Large intestine (tissue), 3 donors: ENCODE results near the gene DYNC1I1. TPM values are rescaled to one million over a fixed set of nuclear protein-coding genes. Genes with fewer than 3 reads are reported as not detected.

Experiments used
- DNase-seq, 2 donors: peaks; one replicate each; pipeline versions ENCODE4 v3.0.0 to v3.0.0-alpha.2; 2013
- H3K27ac ChIP-seq: one replicate; pipeline ENCODE4 v1.5.1; 2013; ENCODE audit warnings: low read length
- H3K27me3 ChIP-seq: 2 replicates; pipeline ENCODE4 v1.6.1; 2013; ENCODE audit warnings: low read length; ENCODE audit not compliant: control insufficient read depth, insufficient read depth
- H3K36me3 ChIP-seq: 2 replicates; pipeline ENCODE4 v1.6.1; 2013; ENCODE audit warnings: low read length; ENCODE audit not compliant: control insufficient read depth, insufficient read depth
- H3K4me1 ChIP-seq: one replicate; pipeline ENCODE4 v1.6.1; 2013; ENCODE audit warnings: low read length; ENCODE audit not compliant: control insufficient read depth, insufficient read depth
- H3K4me3 ChIP-seq: one replicate; pipeline ENCODE4 v1.5.1; 2013; ENCODE audit warnings: low read length
- H3K9me3 ChIP-seq: one replicate; pipeline ENCODE4 v1.6.1; 2013; ENCODE audit warnings: mild to moderate bottlenecking, low read depth, low read length, moderate library complexity; ENCODE audit not compliant: control insufficient read depth
- WGBS: methylation state at CpG from one replicate; pipeline ENCODE4 v1.1.5; 2013; ENCODE audit warnings: low lambda C conversion rate; ENCODE audit not compliant: insufficient coverage; 5-methylcytosine and 5-hydroxymethylcytosine counted together
- polyA plus RNA-seq: library from polyadenylated mRNA; unstranded; fragments of 120-200 nt; gene quantifications from one replicate; pipeline ENCODE4 v1.2.1, GENCODE V29; 2013

Gene DYNC1I1
- polyA plus RNA-seq, 1 donor, result 1.2 TPM

- H3K27ac ChIP-seq, result no peak overlapping the region
- 100% methylated on average over 1 of the region's 3 CpGs for whole genome bisulfite sequencing
- H3K4me1 ChIP-seq, result no peaks in the 10 kb centered on the region
- H3K4me3 ChIP-seq, result no peak overlapping the region
- H3K9me3 ChIP-seq, result no peaks in the 10 kb centered on the region
- H3K27me3 ChIP-seq, result no peaks in the 10 kb centered on the region
- no peaks in the 10 kb centered on the region for H3K36me3 ChIP-seq
- DNase-seq, result no peak
Measured at GRCh38 chr7:95814721-95815120, 42.4 kb downstream of the DYNC1I1 start.

- Histone ChIP-seq H3K36me3 (no peaks in the 10 kb centered on the region), H3K27ac (no peak overlapping the region), H3K9me3 (no peaks in the 10 kb centered on the region), H3K27me3 (no peaks in the 10 kb centered on the region), H3K4me3 (no peak overlapping the region), H3K4me1 (no peaks in the 10 kb centered on the region)
- no peak for DNase-seq
- 90% methylated on average over 2 of the region's 6 CpGs for WGBS
Measured at GRCh38 chr7:95817866-95818640, 45.7 kb downstream of the DYNC1I1 start.

GRCh38 chr7:95820778-95821177 is 48.4 kb downstream of the DYNC1I1 start:
- no peak overlapping the region for H3K27ac ChIP-seq
- H3K9me3 ChIP-seq, result no peaks in the 10 kb centered on the region
- DNase-seq, result no peak
- no peaks in the 10 kb centered on the region for H3K36me3 ChIP-seq
- H3K4me3 ChIP-seq, result no peak overlapping the region
- H3K27me3 ChIP-seq, result no peaks in the 10 kb centered on the region
- no peaks in the 10 kb centered on the region for H3K4me1 ChIP-seq
- 77% methylated on average over 2 of the region's 7 CpGs for WGBS

GRCh38 chr7:95822717-95823116 is 50.4 kb downstream of the DYNC1I1 start:
- Histone ChIP-seq H3K4me3 (no peak overlapping the region), H3K36me3 (no peaks in the 10 kb centered on the region), H3K27ac (no peak overlapping the region), H3K4me1 (no peaks in the 10 kb centered on the region), H3K9me3 (no peaks in the 10 kb centered on the region), H3K27me3 (no peaks in the 10 kb centered on the region)
- DNase-seq, result no peak
- no CpG with 5 or more reads among the region's 3 CpGs for WGBS

- no peaks in the 10 kb centered on the region for H3K27me3 ChIP-seq
- no peak overlapping the region for H3K27ac ChIP-seq
- no peak for DNase-seq
- no peaks in the 10 kb centered on the region for H3K9me3 ChIP-seq
- H3K4me1 ChIP-seq, result no peaks in the 10 kb centered on the region
- H3K36me3 ChIP-seq, result no peaks in the 10 kb centered on the region
- no peak overlapping the region for H3K4me3 ChIP-seq
- no CpG with 5 or more reads among the region's 5 CpGs for WGBS
Measured at GRCh38 chr7:95824616-95825015, 52.3 kb downstream of the DYNC1I1 start.

GRCh38 chr7:95828824-95829790 is 56.8 kb downstream of the DYNC1I1 start:
- no peak overlapping the region for H3K27ac ChIP-seq
- no peaks in the 10 kb centered on the region for H3K4me1 ChIP-seq
- no CpG with 5 or more reads among the region's 4 CpGs for WGBS
- DNase-seq, result no peak
- H3K27me3 ChIP-seq, result no peaks in the 10 kb centered on the region
- H3K4me3 ChIP-seq, result no peak overlapping the region
- no peaks in the 10 kb centered on the region for H3K36me3 ChIP-seq
- no peaks in the 10 kb centered on the region for H3K9me3 ChIP-seq

- H3K27me3 ChIP-seq, result no peaks in the 10 kb centered on the region
- H3K4me1 ChIP-seq, result no peaks in the 10 kb centered on the region
- no CpG with 5 or more reads among the region's 4 CpGs for WGBS
- H3K36me3 ChIP-seq, result no peaks in the 10 kb centered on the region
- no peak for DNase-seq
- no peak overlapping the region for H3K27ac ChIP-seq
- H3K9me3 ChIP-seq, result no peaks in the 10 kb centered on the region
- H3K4me3 ChIP-seq, result no peak overlapping the region
Measured at GRCh38 chr7:95840953-95841950, 68.9 kb downstream of the DYNC1I1 start.

- H3K4me3 ChIP-seq, result no peak overlapping the region
- H3K27ac ChIP-seq, result no peak overlapping the region
- H3K4me1 ChIP-seq, result no peaks in the 10 kb centered on the region
- WGBS, result 60% methylated on average over 1 of the region's 2 CpGs
- H3K36me3 ChIP-seq, result no peaks in the 10 kb centered on the region
- H3K9me3 ChIP-seq, result no peaks in the 10 kb centered on the region
- H3K27me3 ChIP-seq, result no peaks in the 10 kb centered on the region
- DNase-seq, result no peak
Measured at GRCh38 chr7:95843286-95843685, 70.9 kb downstream of the DYNC1I1 start.

GRCh38 chr7:95845007-95845406 is 72.7 kb downstream of the DYNC1I1 start:
- no peaks in the 10 kb centered on the region for H3K36me3 ChIP-seq
- no peaks in the 10 kb centered on the region for H3K4me1 ChIP-seq
- H3K27ac ChIP-seq, result no peak overlapping the region
- H3K27me3 ChIP-seq, result no peaks in the 10 kb centered on the region
- H3K9me3 ChIP-seq, result no peaks in the 10 kb centered on the region
- no peak for DNase-seq
- no peak overlapping the region for H3K4me3 ChIP-seq

- 67% methylated on average over 3 of the region's 4 CpGs for WGBS
- no peaks in the 10 kb centered on the region for H3K9me3 ChIP-seq
- no peak overlapping the region for H3K4me3 ChIP-seq
- no peaks in the 10 kb centered on the region for H3K36me3 ChIP-seq
- no peak overlapping the region for H3K27ac ChIP-seq
- no peaks in the 10 kb centered on the region for H3K27me3 ChIP-seq
- no peak for DNase-seq
- no peaks in the 10 kb centered on the region for H3K4me1 ChIP-seq
Measured at GRCh38 chr7:95847061-95847460, 74.7 kb downstream of the DYNC1I1 start.
